ENCODE data around the gene ARPC5L.
"Not testable (repeated sequence)": the region's sequence is repeated elsewhere in the genome, so short reads cannot be mapped to it uniquely, and the experiment has no call there.

The ARPC5L gene

DNA sequence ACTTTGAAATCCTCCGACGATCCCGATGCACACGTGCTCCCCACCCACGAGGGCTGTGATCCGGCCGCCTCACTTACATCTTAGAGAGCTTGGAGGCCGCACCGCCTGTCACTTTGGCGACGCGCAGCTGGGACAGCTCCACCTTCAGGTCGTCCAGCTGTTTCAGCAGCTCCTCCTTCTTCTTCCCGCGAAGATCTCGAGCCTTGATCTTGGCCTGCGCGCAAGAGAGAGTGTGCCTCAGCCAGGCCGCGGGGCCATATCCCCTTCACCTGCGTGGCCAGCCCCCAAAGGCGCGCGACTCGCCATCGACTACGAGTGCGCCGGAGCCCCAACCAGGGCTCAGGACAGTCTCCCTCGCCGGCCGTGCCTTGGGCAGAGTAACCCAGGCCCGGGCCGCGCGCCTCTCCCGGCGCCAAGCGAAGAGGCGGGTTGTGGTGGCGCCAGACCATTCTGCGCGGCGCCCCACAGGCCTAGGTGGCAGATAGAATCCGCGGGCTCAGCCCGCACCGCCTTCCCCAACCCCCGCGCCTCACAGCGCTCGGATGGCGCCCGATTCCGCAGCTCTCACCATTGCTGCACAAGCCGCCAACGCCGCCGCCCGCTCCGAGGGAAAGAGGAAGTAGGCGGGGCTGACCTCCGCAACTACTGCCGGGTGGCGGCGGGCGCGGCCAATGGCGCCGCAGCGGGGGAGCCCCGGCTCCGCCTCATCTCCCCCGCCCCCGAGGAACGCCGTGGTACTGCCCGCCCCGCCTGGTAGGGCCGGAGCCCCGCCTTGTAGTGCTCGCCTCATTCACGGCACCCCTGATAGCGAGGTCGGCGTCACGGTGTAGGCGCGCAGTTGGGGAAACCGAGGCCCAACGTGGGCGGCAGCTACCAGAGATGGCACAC, at the start of gene ARPC5L, which contains the start of gene RPL35:
TSS of gene ARPC5L (plus strand) at position 789 of the 888 bp plus-strand sequence. CDS start 7,161 bp downstream, outside the sequence.
TSS of gene RPL35 (minus strand) at position 616 of the 888 bp plus-strand sequence. CDS start at position 571, 45 bp downstream.
- DNase-seq (ENCODE audit: low read depth in 2 of 2, low spot score in 1 of 2) = peak; percentile 90

DNA sequence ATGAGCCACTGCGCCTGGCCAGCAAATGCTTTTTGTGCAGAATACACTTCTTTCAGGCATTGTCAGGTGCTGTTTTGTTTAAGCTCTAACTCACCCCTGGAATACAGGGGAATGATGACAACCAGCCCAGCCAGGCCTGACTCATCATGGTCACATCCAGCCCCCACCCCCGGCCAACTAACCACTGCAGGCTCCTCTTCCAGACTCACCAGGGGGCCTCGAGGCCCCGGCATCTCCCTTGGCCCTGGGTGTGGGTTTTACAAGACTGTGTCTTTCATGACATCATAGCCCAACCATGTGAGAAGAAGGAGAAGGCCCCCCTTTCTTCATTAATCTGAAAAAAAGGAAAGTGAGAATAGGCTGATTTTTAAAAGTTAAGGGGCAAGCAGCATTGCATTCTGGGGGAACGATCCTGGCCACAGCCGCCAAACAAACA, 49.5 kb upstream of the ARPC5L start:
- no peak for DNase-seq (ENCODE audit: low read depth in 2 of 2, low spot score in 1 of 2)

DNA sequence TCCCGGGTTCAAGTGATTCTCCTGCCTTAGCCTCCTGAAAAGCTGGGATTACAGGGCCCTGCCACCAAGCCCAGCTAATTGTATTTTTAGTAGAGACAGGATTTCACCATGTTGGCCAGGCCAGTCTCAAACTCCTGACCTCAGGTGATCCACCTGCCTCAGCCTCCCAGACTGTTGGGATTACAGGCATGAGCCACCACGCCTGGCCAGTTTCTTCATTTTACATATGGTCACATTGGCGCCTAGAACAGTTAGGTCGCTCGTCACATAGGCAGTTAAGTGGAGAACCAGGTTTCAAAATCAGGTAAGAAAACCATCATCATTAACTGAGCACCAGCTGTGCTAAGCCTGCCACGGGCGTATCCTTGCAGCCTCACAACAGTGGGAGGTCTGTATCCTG, 48.9 kb upstream of the ARPC5L start:
- no peak for DNase-seq (ENCODE audit: low read depth in 2 of 2, low spot score in 1 of 2)

DNA sequence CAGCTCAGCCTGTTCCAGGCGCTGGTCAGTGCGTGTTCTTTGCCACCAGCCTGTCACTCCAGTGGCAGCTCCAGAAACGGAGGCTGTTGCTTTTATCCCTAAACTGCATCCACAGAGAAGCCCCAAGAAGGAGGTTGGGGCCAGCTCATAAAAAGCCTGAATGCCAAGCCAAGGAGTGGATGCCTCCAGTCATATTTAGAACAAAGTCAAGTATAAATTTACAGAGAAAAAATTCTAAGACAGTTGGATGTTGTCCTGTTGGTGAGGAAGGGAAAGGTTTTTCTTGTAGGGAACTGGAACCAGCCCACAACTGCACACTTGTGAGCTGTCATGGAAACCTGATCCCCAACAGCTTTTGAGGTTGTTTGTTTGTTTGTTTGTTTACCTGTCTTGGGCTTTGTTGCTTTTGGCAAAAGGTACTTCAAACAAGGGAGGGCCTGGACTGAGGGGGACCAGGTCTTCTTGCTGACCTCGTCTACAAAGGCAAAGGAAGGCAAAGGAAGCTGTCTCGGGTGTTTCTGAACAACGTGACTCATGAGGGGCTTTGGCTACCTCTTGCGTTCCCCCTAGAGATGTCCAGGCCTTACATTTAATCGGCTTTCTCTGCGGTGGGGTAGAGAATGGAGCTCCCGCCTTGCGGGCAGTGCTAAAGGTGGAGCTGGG, 48.3 kb upstream of the ARPC5L start:
- DNase-seq (ENCODE audit: low read depth in 2 of 2, low spot score in 1 of 2) = no peak

DNA sequence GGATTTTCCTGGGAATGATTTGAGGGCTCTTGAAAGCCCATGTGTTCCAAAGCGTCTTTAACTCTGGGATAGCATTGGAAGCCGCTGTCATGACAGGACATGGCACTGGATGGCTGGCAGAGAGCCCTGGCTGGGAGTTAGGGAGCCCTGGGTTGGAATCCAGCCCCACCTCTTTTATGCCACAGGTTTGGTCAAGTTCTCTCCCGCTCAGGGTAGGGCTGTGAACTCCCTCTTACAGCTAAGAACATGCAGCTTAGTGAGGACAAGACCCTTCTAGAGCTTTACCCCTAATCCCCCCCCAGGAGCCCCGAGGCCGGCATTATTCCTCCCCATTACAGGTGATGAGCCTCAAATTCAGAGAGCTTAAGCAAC, 47.8 kb upstream of the ARPC5L start:
- no peak for DNase-seq (ENCODE audit: low read depth in 2 of 2, low spot score in 1 of 2)

DNA sequence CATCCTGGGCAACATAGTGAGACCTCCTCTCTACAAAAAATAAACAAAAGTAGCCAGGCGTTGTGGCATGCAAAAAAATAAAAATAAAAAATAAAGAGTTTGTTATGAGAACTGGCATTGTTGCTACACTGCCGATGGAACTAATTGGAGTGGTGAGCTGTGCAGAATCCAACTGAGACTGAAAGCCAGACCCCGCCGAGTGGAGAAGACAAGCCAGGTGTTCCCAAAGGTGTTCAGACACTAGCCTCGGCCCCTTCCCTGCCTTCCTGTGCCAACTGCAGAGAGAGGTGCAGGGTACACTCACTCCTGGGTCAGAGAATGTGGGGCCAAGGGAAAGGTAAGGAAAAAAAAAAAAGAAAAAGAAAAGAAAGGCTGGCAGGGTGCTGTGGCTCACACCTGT, 46.3 kb upstream of the ARPC5L start:
- no peak for DNase-seq (ENCODE audit: low read depth in 2 of 2, low spot score in 1 of 2)

DNA sequence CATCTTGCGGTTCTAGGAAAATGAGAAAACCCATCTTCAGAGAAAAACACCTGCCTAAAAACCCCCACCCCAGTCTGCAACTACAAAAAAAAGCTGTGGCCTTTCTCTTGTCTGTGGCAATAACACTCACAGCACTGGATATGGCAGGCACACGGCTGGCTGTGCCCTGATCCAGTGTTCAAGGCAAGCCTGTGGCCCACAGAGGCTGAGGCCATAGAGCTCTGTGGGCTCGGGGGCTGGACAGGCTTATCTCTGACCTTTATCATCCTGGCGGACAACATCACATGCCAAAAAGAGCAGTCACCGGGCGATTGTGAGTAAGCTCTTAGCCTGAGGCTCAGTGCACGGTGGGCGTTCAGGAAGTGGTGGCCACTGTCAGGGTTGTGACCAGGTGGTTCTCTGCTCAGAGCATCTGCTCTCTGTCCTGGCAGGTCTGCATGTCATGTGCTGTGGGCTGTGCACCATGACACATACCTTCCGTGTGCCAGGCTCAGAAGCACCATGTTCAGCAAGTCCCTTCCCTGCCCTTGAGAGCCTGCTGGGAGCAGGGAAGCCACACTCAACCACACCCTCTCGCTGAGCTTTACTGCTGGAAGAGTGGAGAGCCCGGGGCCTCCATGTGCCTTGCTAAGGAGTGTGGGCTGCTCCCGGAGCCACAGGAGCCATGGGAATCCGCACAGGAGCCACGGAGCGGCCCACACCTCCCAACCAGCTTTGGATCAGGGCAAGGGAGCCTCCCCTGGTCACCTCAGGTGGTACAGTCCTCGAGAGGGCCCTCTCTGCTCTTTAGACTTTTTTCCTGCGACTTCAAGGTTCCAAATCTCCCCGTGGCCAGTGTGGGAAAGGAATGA, 43.3 kb upstream of the ARPC5L start:
- no peak for DNase-seq (ENCODE audit: low read depth in 2 of 2, low spot score in 1 of 2)

DNA sequence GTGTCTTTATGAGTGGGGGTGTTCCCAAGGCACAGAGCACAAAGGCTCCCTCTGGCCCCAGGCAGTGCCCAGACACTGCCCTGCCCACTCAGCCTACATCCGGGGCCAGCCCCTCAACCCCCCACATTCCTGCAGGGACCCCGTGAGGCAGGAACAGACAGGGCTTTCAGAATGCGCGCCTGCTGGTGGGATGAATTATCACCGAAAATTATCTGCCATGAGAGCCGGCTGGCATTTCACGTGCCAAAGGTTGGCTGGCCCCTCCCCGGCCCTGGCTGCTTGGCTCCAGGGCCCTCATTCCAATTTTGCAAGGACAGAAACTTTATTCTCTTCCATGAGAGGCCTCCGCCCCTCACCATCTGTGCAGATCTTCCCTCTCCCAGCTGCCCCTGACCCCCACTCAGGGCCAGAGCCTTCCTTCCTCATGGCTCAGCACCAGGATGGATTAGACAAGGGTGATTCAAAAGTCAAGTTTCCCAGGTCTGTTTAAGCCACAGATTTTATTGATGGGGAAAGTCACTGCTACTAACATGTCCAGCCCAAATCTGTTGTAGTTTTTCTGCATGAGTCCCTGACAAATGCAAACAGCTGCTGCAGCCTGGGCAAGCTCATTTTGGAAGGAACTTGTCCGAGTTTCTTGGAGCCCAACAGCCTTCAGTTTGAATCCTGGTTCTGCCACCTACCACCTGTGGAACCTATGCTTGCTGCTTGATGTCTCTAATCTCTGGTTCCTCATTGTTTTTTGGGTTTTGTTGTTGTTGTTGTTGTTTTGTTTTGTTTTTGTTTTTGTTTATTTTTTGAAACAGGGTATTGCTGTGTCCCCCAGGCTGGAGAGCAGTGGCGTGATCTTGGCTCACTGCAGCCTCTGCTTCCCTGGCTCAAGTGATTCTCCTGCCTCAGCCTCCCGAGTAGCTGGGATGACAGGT, 41.0 kb upstream of the ARPC5L start:
- DNase-seq (ENCODE audit: low read depth in 2 of 2, low spot score in 1 of 2) = no peak

DNA sequence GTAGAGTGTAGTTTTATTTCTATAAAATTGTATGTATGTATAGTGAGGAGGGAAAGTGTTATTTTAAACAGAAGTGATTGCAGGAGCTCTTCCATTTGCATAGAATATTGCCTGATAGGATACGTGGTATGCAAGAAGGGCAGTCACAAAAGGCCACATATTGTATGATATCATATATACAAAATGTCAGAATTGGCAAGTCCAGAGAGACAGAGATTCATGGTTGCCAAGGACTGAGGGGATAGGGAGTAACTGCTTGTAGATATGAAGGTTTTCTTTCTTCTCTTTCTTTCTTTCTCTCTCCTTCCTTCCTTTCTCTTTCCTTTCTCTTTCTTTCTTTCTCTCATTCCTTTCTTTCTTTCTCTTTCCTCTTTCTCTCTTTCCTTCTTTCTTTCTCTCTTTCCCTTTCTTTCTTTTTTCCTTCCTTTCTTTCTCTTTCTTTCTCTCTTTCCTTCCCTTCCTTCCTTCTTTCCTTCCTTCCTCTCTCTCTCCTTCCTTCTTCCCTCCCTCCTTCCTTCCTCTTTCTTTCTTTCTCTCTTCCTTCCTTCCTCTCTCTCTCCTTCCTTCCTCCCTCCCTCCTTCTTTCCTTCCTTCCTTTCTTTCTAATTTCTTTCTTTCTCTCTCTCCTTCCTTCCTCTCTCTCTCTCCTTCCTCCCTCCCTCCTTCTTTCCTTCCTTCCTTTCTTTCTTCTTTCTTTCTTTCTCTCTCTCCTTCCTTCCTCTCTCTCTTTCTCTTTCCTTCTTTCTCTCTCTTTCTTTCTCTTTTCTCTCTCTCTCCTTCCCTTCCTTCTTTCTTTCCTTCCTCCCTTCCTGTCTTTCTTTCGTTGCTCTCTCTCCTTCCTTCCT, 33.2 kb upstream of the ARPC5L start:
- DNase-seq (ENCODE audit: low read depth in 2 of 2, low spot score in 1 of 2) = no peak

DNA sequence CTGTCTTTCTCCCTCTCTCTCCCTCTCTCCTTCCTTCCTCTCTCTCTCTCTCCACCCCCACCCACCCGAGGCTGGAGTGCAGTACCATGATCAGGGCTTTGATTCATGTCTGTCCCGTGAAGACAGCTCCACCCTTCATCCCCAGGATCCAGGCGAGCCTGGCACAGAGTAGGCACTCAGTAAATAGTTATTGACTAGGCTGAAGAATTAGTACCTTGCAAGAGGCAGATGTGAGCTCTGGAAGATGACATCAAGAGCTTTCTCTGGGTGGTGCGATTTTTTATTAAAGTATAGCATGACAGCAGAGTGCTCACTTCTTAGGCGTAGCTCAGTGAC, 32.6 kb upstream of the ARPC5L start:
- no peak for DNase-seq (ENCODE audit: low read depth in 2 of 2, low spot score in 1 of 2)

DNA sequence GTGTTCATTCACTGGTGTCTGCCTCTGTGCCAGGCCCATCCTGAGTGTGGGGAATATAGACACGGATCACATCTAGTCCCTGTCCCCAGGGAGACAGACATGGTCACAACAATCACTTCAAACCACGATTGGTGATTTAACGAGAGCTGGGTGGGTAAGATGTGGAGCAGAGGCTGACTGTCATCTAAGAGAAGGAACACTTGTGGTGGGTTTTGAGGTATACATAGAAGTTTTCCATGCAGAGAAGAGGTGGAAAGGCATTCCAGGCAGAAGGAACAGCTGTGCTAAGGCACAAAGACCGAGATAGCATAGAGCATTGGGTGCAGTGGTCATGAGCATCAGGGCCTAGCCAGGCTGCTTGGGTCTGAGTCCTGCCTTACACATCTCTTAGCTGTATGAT, 31.3 kb upstream of the ARPC5L start:
- DNase-seq (ENCODE audit: low read depth in 2 of 2, low spot score in 1 of 2) = no peak

DNA sequence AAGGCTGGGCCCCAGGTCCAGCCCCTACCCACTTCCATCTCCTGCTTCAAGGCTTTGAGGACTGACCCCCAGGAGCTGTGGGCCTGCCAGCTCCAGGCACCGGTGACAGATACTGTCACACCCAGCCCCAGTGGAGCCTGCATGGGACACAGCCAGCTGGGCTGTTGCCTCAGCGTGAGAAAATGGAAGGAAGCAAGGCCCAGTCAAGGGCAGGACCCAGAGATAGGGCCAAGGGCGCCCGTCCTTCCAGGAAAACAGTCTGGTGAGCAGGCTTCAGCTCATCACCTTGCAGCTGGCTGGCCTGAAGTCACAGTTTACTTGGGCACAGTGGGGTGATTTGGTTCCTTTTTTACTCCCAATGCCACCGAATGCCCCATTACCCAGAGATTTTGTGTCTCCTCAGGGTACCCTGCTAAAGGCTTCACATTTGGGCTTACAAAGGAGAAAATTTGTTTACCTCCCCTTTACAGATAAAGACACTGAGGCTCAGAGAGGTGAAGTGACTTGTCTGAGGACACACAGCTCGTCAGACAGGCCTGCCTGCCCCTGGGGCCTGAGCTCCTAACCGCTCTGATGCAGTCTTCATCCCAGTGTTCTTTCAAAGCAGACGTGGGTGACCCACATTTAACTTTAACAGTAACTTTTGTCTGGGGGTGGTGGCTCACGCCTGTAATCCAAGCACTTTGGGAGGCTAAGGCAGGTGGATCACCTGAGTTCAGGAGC, 30.1 kb upstream of the ARPC5L start:
- DNase-seq (ENCODE audit: low read depth in 2 of 2, low spot score in 1 of 2) = no peak

DNA sequence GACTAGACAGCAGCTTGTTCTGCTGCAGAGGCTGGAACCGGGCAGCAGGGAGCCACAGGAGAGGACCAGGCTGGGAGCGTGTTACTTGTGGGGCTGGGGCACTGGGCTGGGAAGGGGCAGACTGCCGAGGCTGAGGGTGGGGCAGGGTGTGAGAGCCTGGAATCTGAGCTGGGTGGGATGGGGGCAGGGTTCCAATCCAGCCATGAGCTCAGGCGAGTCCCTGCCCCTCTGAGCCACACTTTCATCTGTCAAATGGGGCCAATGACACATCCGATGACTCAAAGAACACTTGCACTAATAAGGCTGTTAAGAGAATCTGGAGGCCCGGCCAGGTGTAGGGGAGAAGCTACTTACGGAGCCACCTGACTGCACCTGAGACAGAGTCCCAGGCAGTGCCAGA, 27.3 kb upstream of the ARPC5L start:
- no peak for DNase-seq (ENCODE audit: low read depth in 2 of 2, low spot score in 1 of 2)

DNA sequence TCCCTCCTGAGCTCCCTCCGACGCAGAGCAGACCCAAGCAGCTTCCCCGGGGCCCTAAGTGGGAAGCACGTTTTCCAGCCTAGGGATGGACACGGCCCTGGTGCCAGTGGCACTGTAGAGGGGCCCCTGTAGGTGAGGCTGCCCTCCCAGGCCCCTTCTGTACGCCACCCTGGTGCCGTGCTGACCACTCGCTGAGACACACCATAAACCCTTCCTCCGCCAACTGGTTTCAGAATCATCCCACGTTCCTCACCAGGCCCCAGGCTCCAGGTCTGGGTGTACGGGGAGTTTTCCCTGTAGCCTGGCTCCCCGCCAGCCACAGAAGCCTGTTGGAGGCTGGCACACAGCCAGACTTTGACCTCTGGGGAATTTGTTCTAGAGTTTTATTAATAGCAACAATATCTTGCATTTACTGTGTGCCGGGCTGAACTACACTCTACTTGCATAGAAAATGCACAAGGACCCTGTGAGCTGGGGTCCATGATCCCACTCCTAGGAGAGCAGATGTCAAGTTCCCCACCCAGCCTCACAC, 26.8 kb upstream of the ARPC5L start:
- DNase-seq (ENCODE audit: low read depth in 2 of 2, low spot score in 1 of 2) = no peak

DNA sequence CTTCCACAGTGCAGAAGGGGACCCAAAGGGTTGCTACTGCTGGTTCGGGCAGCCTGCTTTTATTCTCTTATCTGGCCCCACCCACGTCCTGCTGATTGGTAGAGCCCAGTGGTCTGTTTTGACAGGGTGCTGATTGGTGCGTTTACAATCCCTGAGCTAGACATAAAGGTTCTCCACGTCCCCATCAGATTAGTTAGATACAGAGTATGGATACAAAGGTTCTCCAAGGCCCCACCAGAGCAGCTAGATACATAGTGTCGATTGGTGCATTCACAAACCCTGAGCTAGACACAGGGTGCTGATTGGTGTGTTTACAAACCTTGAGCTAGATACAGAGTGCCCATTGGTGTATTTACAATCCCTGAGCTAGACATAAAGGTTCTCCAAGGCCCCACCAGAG, 23.8 kb upstream of the ARPC5L start:
- not testable (repeated sequence) for DNase-seq (ENCODE audit: low read depth in 2 of 2, low spot score in 1 of 2)

DNA sequence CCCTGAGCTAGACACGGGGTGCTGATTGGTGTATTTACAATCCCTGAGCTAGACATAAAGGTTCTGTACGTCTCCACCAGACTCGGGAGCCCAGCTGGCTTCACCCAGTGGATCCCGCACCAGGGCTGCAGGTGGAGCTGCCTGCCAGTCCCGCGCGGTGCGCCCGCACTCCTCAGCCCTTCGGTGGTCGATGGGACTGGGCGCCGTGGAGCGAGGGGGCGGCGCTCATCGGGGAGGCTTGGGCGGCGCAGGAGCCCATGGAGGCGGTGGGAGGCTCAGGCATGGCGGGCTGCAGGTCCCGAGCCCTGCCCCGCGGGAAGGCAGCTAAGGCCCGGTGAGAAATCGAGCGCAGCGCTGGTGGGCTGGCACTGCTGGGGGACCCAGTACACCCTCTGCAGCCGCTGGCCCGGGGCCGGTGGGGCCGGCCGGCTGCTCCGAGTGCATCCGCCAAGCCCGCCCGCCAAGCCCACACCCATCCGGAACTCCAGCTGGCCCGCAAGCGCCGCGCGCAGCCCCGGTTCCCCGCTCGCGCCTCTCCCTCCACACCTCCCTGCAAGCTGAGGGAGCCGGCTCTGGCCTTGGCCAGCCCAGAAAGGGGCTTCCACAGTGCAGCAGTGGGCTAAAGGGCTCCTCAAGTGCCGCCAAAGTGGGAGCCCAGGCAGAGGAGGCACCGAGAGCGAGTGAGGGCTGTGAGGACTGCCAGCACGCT, 23.2 kb upstream of the ARPC5L start:
- not testable (repeated sequence) for DNase-seq (ENCODE audit: low read depth in 2 of 2, low spot score in 1 of 2)

DNA sequence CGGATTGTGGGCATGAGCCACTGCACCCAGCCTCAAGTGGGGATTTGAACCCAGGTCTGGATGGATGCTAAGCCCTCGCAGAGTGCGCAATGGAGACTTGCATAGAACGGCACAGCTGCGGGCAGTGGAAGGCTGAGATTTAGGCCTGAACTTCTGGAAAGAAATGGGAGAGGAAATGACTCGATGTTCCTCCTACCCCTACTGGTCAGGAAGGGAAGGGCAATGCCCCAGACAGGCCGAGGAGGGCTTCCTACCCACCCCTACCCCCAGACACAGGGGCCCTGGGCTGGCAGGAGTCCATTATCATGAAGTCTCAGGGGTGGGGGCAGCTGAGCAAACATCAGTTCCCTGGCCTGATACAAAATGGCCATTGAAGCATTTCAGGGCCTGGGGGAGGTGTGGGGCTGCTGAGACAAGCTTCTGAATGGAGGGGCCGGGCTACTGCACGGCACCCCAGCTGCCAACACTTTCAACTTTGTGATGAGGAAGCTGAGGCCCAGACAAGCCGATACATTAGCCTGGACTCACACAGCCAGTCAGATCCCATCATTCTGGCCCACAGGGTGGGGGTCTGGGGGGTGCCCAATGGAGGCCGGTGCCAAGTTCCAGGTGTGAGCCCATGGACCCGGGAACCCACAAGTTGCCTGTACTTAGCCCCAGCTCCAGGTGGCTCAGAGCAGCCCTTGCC, 22.2 kb upstream of the ARPC5L start:
- no peak for DNase-seq (ENCODE audit: low read depth in 2 of 2, low spot score in 1 of 2)
